Smooth muscle cell (in vitro differentiated cells): Measurements from ENCODE around the gene SNRPA. TPM values are rescaled to one million over a fixed set of nuclear protein-coding genes. Genes with fewer than 3 reads are reported as not detected.

ENCODE experiments used
- DNase-seq: peaks from one replicate; lab custom pipeline; 2025; ENCODE audit not compliant: unreplicated experiment; lab: John Stamatoyannopoulos, UW
- H2AFZ ChIP-seq: fragments of 200-600 bp; sonication (generic); 2 replicates; pipeline ENCODE4 v1.6.0; 2016; ENCODE audit warnings: antibody characterized with exemption, low read depth, mild to moderate bottlenecking
- H3F3A ChIP-seq: fragments of 200-600 bp; sonication (generic); 2 replicates; pipeline ENCODE4 v1.6.0; 2017; ENCODE audit warnings: antibody characterized with exemption, low read depth
- H3K27ac ChIP-seq: fragments of 200-600 bp; sonication (generic); 2 replicates; pipeline ENCODE4 v1.5.1; 2016; ENCODE audit warnings: low read depth, mild to moderate bottlenecking
- H3K27me3 ChIP-seq: fragments of 200-600 bp; sonication (generic); 2 replicates; pipeline ENCODE4 v1.6.1; 2016; ENCODE audit warnings: low read depth, mild to moderate bottlenecking
- H3K36me3 ChIP-seq: fragments of 200-600 bp; sonication (generic); 2 replicates; pipeline ENCODE4 v1.5.1; 2016; ENCODE audit warnings: low read depth
- H3K4me1 ChIP-seq: fragments of 200-600 bp; sonication (generic); 2 replicates; pipeline ENCODE4 v1.5.1; 2016; ENCODE audit warnings: low read depth
- H3K4me2 ChIP-seq: fragments of 200-600 bp; sonication (generic); 2 replicates; pipeline ENCODE4 v1.6.0; 2016; ENCODE audit warnings: mild to moderate bottlenecking
- H3K4me3 ChIP-seq: fragments of 200-600 bp; sonication (generic); 2 replicates; pipeline ENCODE4 v1.5.1; 2016; ENCODE audit warnings: mild to moderate bottlenecking
- H3K79me2 ChIP-seq: fragments of 200-600 bp; sonication (generic); 2 replicates; pipeline ENCODE4 v1.6.0; 2016; ENCODE audit warnings: low read depth, mild to moderate bottlenecking
- H3K9ac ChIP-seq: fragments of 200-600 bp; sonication (generic); 2 replicates; pipeline ENCODE4 v1.6.0; 2016; ENCODE audit warnings: low read depth
- H3K9me3 ChIP-seq: fragments of 200-600 bp; sonication (generic); replicated peaks from 2 replicates; pipeline ENCODE4 v1.5.1; 2016; ENCODE audit warnings: low read depth
- H4K20me1 ChIP-seq: fragments of 200-600 bp; sonication (generic); 2 replicates; pipeline ENCODE4 v1.6.0; 2016; ENCODE audit warnings: low read depth
- WGBS: methylation state at CpG from one replicate; pipeline ENCODE4 v1.1.7; 2016; ENCODE audit warnings: low lambda C conversion rate; 5-methylcytosine and 5-hydroxymethylcytosine counted together
- polyA plus RNA-seq: library from polyadenylated mRNA; unstranded; fragments of >200 nt; fragmentation: Nextera tagmentation; extraction: Ambion mirVana; gene quantifications from 2 replicates; pipeline ENCODE4 v1.2.1, GENCODE V29; 2016
- total RNA-seq: library from RNA; depleted of rRNA; stranded (reverse); fragments of >200 nt; gene quantifications from 2 replicates; pipeline ENCODE4 v1.2.3, GENCODE V29; 2014
- TF ChIP-seq, protein P1 (sequence below): fragments of 200-600 bp; sonication (generic); IDR thresholded peaks from 2 replicates; pipeline ENCODE4 v1.5.1; 2017; ENCODE audit warnings: borderline replicate concordance, mild to moderate bottlenecking, antibody characterized with exemption; ENCODE audit not compliant: insufficient read depth, poor library complexity, severe bottlenecking

The SNRPA gene
- total and polyA plus RNA-seq, 2 experiments from 2014 or later = 30.3 to 87.7 TPM

DNA sequence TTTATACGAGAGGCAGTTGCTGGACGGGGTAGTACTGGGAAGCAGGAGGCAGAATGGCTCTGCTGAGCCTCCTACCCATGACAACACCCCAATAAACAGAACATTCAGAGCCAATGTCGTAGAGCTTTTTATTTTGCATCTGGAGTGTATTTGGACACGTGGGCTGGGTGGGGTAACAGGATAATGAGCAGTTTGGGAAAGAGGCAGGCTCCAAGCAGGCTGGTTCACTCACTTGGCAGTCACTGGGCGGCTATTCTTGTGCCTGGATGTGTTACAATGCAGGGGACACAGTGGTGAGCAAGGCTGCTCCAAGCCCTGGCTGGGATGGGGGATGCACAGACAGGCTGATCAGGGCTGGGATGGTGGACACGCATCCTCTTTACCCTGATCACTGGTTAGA, 10.3 kb upstream of the SNRPA start:
- H3K9ac ChIP-seq = no peak overlapping the region

DNA sequence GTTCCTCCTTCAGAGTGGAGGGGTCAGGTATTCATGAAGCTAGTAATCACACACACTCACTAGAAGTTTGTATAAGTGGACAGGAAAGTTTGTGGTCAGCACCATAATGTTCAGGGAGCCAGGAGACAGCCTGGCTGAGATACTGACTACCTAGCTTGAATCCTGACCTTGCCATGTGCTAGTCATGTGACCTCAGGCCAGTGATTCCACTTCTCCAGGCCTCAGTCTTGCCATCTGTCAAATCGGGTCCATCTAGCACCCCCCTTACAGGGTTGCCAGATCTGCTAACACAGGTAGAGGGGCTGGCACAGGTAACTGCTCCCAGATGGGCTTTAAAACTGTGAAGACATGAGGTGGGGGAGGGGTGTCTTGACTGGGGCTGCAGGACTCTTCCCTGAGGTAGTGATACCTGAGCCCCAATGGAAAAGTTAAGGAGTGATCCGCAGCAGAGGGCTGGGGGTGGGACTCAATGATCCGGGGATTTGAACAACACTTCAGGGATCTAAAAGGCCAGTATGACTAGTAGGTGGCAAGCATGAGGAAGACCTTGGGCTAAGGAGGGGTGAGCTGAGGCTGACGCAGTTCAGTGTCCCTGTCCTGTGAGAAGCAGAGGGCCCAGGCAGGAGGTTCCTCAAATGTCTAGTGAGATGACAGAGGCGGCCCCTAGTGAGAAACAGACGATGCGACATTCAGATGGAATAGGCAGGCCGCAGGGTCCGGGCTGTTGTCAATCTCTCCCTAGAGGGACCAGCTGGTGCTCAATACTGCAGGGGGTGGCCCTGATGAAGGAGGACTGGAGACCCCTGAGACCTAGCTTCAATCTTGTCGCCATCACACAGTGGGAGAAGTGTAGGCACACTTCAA, 9.2 kb upstream of the SNRPA start:
- TF ChIP-seq, protein P1, sequence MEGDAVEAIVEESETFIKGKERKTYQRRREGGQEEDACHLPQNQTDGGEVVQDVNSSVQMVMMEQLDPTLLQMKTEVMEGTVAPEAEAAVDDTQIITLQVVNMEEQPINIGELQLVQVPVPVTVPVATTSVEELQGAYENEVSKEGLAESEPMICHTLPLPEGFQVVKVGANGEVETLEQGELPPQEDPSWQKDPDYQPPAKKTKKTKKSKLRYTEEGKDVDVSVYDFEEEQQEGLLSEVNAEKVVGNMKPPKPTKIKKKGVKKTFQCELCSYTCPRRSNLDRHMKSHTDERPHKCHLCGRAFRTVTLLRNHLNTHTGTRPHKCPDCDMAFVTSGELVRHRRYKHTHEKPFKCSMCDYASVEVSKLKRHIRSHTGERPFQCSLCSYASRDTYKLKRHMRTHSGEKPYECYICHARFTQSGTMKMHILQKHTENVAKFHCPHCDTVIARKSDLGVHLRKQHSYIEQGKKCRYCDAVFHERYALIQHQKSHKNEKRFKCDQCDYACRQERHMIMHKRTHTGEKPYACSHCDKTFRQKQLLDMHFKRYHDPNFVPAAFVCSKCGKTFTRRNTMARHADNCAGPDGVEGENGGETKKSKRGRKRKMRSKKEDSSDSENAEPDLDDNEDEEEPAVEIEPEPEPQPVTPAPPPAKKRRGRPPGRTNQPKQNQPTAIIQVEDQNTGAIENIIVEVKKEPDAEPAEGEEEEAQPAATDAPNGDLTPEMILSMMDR = no peak
- no peak for DNase-seq
- H3F3A ChIP-seq = peaks cover 8% of the 10 kb centered on the region
- H3K27ac ChIP-seq = no peak overlapping the region
- no peaks in the 10 kb centered on the region for H3K79me2 ChIP-seq
- H3K27me3 ChIP-seq = no peaks in the 10 kb centered on the region
- H3K4me2 ChIP-seq = no peak overlapping the region
- H3K4me1 ChIP-seq = no peaks in the 10 kb centered on the region
- no peak overlapping the region for H2AFZ ChIP-seq
- WGBS = 92% methylated on average over 10 of the region's 10 CpGs
- no peaks in the 10 kb centered on the region for H3K36me3 ChIP-seq
- H3K9me3 ChIP-seq = no peaks in the 10 kb centered on the region
- no peak overlapping the region for H3K4me3 ChIP-seq
- H4K20me1 ChIP-seq = no peaks in the 10 kb centered on the region
- H3K9ac ChIP-seq = no peak overlapping the region

More for the DNA sequence above, 10.3 kb upstream of the SNRPA start:
- no peak overlapping the region for H3K4me3 ChIP-seq
- TF ChIP-seq, protein P1 = no peak
- WGBS = 86% methylated on average over 6 of the region's 6 CpGs
- peaks cover 6% of the 10 kb centered on the region for H3F3A ChIP-seq
- no peak overlapping the region for H3K4me2 ChIP-seq
- no peak overlapping the region for H2AFZ ChIP-seq
- H3K9me3 ChIP-seq = no peaks in the 10 kb centered on the region
- H3K4me1 ChIP-seq = no peaks in the 10 kb centered on the region
- H3K27ac ChIP-seq = no peak overlapping the region
- H4K20me1 ChIP-seq = no peaks in the 10 kb centered on the region
- H3K79me2 ChIP-seq = no peaks in the 10 kb centered on the region
- H3K27me3 ChIP-seq = no peaks in the 10 kb centered on the region
- no peaks in the 10 kb centered on the region for H3K36me3 ChIP-seq
- DNase-seq = no peak

DNA sequence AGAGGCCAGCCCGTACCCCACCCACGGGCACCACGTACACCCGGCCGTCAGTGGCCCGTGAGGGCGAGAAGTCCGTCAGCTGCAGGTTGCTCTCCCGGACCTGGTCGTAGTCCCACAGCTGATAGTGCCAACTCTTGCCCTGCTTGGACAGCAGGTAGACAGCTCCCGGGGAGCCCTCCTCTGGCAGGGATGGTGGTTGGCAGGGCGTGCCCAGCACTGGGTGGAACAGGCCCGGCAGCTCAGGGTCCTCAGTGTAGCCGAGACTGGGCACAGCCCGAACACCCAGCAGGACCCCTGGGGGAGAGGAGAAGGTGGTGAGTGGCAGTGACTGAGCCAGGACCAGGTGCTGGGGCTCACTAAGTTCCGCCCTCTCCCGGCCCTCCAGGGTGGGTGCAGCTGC, 8.5 kb upstream of the SNRPA start:
- no peaks in the 10 kb centered on the region for H3K36me3 ChIP-seq
- no peak overlapping the region for H3K4me3 ChIP-seq
- no peaks in the 10 kb centered on the region for H3K4me1 ChIP-seq
- H3F3A ChIP-seq = peaks cover 8% of the 10 kb centered on the region
- H4K20me1 ChIP-seq = no peaks in the 10 kb centered on the region
- H2AFZ ChIP-seq = no peak overlapping the region
- H3K27me3 ChIP-seq = no peaks in the 10 kb centered on the region
- H3K27ac ChIP-seq = no peak overlapping the region
- no peak overlapping the region for H3K9ac ChIP-seq
- no peaks in the 10 kb centered on the region for H3K9me3 ChIP-seq
- TF ChIP-seq, protein P1 = no peak
- no peak overlapping the region for H3K4me2 ChIP-seq
- H3K79me2 ChIP-seq = no peaks in the 10 kb centered on the region
- DNase-seq = no peak
- 95% methylated on average over 17 of the region's 17 CpGs for WGBS

DNA sequence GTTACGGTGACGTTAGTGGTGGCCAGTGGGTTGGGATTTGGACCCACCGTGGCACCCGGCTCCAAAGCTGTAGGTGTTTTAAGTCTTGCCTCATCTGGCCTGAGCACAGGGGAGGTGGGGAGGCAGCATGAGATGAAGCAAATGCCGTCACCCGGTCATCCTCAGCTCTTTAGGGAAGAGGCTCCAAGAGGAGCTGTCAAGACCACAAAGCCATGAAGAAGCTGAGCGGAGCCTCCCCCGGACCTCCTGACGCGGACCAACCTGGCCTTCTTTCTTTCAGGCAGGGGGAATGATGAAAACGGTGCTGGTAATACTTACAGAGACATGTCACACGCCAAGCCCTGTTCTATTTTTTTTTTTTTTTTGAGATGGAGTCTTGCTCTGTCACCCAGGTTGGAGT, 8.1 kb upstream of the SNRPA start:
- Histone ChIP-seq H3K4me1 (no peaks in the 10 kb centered on the region), H3K79me2 (no peaks in the 10 kb centered on the region), H3K9me3 (no peaks in the 10 kb centered on the region), H4K20me1 (no peaks in the 10 kb centered on the region), H3K4me3 (no peak overlapping the region), H3F3A (peaks cover 8% of the 10 kb centered on the region), H3K27me3 (no peaks in the 10 kb centered on the region), H3K9ac (no peak overlapping the region), H2AFZ (no peak overlapping the region), H3K4me2 (no peak overlapping the region), H3K36me3 (no peaks in the 10 kb centered on the region), H3K27ac (no peak overlapping the region)
- TF ChIP-seq, protein P1 = no peak
- DNase-seq = no peak
- WGBS = 97% methylated on average over 12 of the region's 12 CpGs
